ENCODE data around the gene CXCR6. TPM values are rescaled to one million over a fixed set of nuclear protein-coding genes. Genes with fewer than 3 reads are reported as not detected.

Gene CXCR6
- total and polyA plus RNA-seq, 2 of the 8 experiments (the other 6 are each of a cell fraction or from before 2014, with no cell fraction given), result not detected

DNA sequence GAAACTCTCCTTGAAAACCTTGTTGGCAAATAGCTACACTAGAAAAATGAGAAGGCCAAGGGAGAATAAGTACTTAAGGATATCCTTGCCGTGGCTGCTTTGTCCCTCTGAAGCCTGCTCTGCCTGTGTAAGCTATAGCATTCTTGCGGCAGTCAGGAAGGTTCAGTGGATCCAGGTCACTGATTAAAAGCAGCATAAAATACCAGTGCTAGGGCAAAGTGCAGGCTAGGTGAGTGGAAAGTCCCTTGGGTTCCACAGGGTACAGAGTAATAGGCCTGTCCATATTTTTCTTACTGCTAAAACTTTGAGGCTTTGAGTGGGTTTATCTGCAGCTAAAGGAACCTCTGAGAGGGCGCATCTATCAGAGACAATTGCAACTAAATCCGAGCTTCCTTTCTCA lies 10.3 kb downstream of the CXCR6 start:
- no peak overlapping the region for H4K91ac ChIP-seq (replicated peaks; ENCODE audit: insufficient read length, low read length)
- TF ChIP-seq RXRA (IDR thresholded peaks at IDR 0.05; ENCODE audit: insufficient read depth, low read depth, low read length) (no peak), CBX5 (IDR thresholded peaks at IDR 0.05; ENCODE audit: low read depth, low read length) (no peak), BRCA1 (IDR thresholded peaks at IDR 0.05; ENCODE audit: low read depth, low read length) (no peak), JUND (IDR thresholded peaks at IDR 0.05; ENCODE audit: low read length) (no peak), SUZ12 (IDR thresholded peaks at IDR 0.05; ENCODE audit: low read length) (no peak), TAF7 (optimal IDR thresholded peaks at IDR 0.05; ENCODE audit: borderline replicate concordance, low read depth, low read length) (no peak), JUN (IDR thresholded peaks at IDR 0.05; ENCODE audit: low read depth, low read length) (no peak), SRF (IDR thresholded peaks at IDR 0.05; ENCODE audit: low read depth, low read length) (no peak), EZH2 (IDR thresholded peaks at IDR 0.05; ENCODE audit: low read depth, low read length, severe bottlenecking) (no peak)
- TF ChIP-seq, protein P1, sequence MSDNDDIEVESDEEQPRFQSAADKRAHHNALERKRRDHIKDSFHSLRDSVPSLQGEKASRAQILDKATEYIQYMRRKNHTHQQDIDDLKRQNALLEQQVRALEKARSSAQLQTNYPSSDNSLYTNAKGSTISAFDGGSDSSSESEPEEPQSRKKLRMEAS (IDR thresholded peaks at IDR 0.05), result no peak
- no peaks in the 10 kb centered on the region for H3K9me3 ChIP-seq (ENCODE audit: insufficient read depth in 2 of 2, low read depth in 1 of 2, low read length in 1 of 2)
- H3K23ac ChIP-seq (ENCODE audit: insufficient read length), result no peak overlapping the region
- no peaks in the 10 kb centered on the region for H3K79me1 ChIP-seq (ENCODE audit: low read depth, low read length)
- H4K5ac ChIP-seq (ENCODE audit: insufficient read length, low read depth, low read length), result no peak overlapping the region
- no peak overlapping the region for H2BK15ac ChIP-seq (ENCODE audit: low read length)
- H2BK12ac ChIP-seq (ENCODE audit: low read depth, low read length), result no peak overlapping the region
- no peak overlapping the region for H2BK20ac ChIP-seq (ENCODE audit: low read length)
- peaks cover 13 to 78% (median 60%) of the 10 kb centered on the region in 4 experiments; a peak in 7 of 8 replicates for H3K36me3 ChIP-seq (ENCODE audit: control insufficient read depth in 2 of 4, insufficient read depth in 4 of 4, low read length in 3 of 4)
- peaks cover 0 to 4% of the 10 kb centered on the region in 2 experiments for H4K20me1 ChIP-seq (replicated peaks in 1 of 2; ENCODE audit: control insufficient read depth in 1 of 2, insufficient read depth in 2 of 2, low read length in 2 of 2)
- no peak overlapping the region for H2AK5ac ChIP-seq (ENCODE audit: low read depth, low read length)
- 69% methylated on average over 4 of the region's 4 CpGs; no CpG with 5 or more reads in 1 of the 2 experiments for WGBS, 2 experiments (ENCODE audit: extremely low coverage in 1 of 2, insufficient coverage in 1 of 2, insufficient read length in 1 of 2, insufficient replicate concordance in 2 of 2, low coverage in 1 of 2, low lambda C conversion rate in 2 of 2, missing lambda C conversion rate in 1 of 2)
- no peak overlapping the region for H3K27ac ChIP-seq (ENCODE audit: low read depth, low read length)
- no peaks in the 10 kb centered on the region; a peak in 1 of 7 replicates for H3K27me3 ChIP-seq (replicated peaks in 1 of 4; ENCODE audit: control insufficient read depth in 3 of 4, extremely low read depth in 1 of 4, insufficient read depth in 3 of 4, low read length in 3 of 4)
- no peak overlapping the region for H3K4ac ChIP-seq (replicated peaks; ENCODE audit: insufficient read length, low read depth, low read length)
- H3K18ac ChIP-seq (ENCODE audit: extremely low read depth, low read length), result no peak overlapping the region
- H3K9ac ChIP-seq (replicated peaks in 1 of 4; ENCODE audit: extremely low read depth in 1 of 4, low read depth in 3 of 4, low read length in 3 of 4), result no peak overlapping the region
- CTCF ChIA-PET (ENCODE audit: partially characterized antibody), result interaction anchor here (0.6 to 1.7 kb wide), 5 partner anchors 12 to 947 kb away, joined by 3 to 6 read pairs (median 3); no protein-coding TSS in a partner anchor
- DNase-seq (ENCODE audit: low read depth in 1 of 2, low spot score in 2 of 2) (no peak), FAIRE-seq (no peak)
- no peak overlapping the region for H3K4me3 ChIP-seq (ENCODE audit: extremely low read depth in 1 of 4, insufficient read depth in 2 of 4, low read depth in 3 of 4, low read length in 4 of 4)
- H3K79me2 ChIP-seq (ENCODE audit: control insufficient read depth in 1 of 2, insufficient read depth in 2 of 2, low read length in 2 of 2), result no peaks in the 10 kb centered on the region
- H2AFZ ChIP-seq (ENCODE audit: low read length), result no peak overlapping the region
- H2BK5ac ChIP-seq (ENCODE audit: low read depth, low read length), result no peak overlapping the region
- no peak overlapping the region for H3K56ac ChIP-seq (replicated peaks; ENCODE audit: insufficient read length, low read depth, low read length)
- H3K4me2 ChIP-seq (ENCODE audit: insufficient read depth in 1 of 2, low read depth in 2 of 2, low read length in 2 of 2), result no peak overlapping the region
- POLR2A ChIA-PET (ENCODE audit: partially characterized antibody), result interaction anchor here (0.8 kb wide), 1 partner anchor 11 kb away, joined by 3 read pairs; no protein-coding TSS in a partner anchor
- H3K23me2 ChIP-seq (ENCODE audit: low read depth, low read length), result no peaks in the 10 kb centered on the region
- no peaks in the 10 kb centered on the region for H3K4me1 ChIP-seq (replicated peaks in 1 of 4; ENCODE audit: control insufficient read depth in 3 of 4, insufficient read depth in 4 of 4, low read length in 3 of 4)
- H4K8ac ChIP-seq (ENCODE audit: extremely low read depth, insufficient read depth, low read length), result no peak overlapping the region
- H2BK120ac ChIP-seq (replicated peaks; ENCODE audit: low read depth, low read length), result no peak overlapping the region
- H3K14ac ChIP-seq (ENCODE audit: insufficient read length), result no peak overlapping the region
